KOPT-K1 (cell line): Measurements from ENCODE around the gene CD38.

ENCODE experiments used
- H3K27ac ChIP-seq: fragments of 200-600 bp; sonication (generic); 2 replicates; pipeline ENCODE4 v1.5.1; 2016; ENCODE audit warnings: antibody characterized with exemption, mild to moderate bottlenecking, low read depth, low read length; ENCODE audit not compliant: poor library complexity, severe bottlenecking
- H3K36me3 ChIP-seq: fragments of 200-600 bp; sonication (generic); 2 replicates; pipeline ENCODE4 v1.5.1; 2017; ENCODE audit warnings: antibody characterized with exemption, mild to moderate bottlenecking, low read length, moderate library complexity; ENCODE audit not compliant: insufficient read depth
- H3K9me3 ChIP-seq: fragments of 200-600 bp; sonication (generic); 2 replicates; pipeline ENCODE4 v1.5.1; 2017; ENCODE audit warnings: antibody characterized with exemption, low read length, mild to moderate bottlenecking; ENCODE audit not compliant: insufficient read depth, poor library complexity, severe bottlenecking

Gene CD38

GRCh38 chr4:15882675-15883086 lies 104.6 kb downstream of the CD38 start:
- Histone ChIP-seq H3K27ac (no peak overlapping the region), H3K36me3 (no peaks in the 10 kb centered on the region), H3K9me3 (peaks cover 6% of the 10 kb centered on the region)

GRCh38 chr4:15883610-15884243 lies 105.6 kb downstream of the CD38 start:
- Histone ChIP-seq H3K36me3 (no peaks in the 10 kb centered on the region), H3K27ac (no peak overlapping the region), H3K9me3 (no peaks in the 10 kb centered on the region)

- H3K27ac ChIP-seq, result no peak overlapping the region
- no peaks in the 10 kb centered on the region for H3K9me3 ChIP-seq
- H3K36me3 ChIP-seq, result no peaks in the 10 kb centered on the region
Observed at GRCh38 chr4:15884666-15885065, 106.5 kb downstream of the CD38 start.

DNA sequence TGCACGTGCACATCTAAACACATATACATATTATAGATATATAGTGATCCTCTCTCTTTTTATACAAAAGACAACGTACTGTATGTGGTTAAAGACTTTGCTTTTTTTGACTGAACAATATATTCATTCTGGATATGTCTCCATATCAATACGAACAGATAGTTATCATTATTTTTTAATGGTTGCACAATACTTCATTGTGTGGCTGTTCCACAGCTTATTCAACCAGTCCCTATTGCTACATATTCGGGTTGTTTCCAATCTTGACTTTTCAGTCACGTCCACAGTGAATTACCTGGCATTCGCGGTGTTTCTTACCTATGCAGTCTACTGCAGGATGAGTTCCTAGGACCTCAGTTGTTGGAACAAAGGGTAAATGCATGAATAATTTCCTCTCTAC lies 107.3 kb downstream of the CD38 start:
- Histone ChIP-seq H3K27ac (no peak overlapping the region), H3K9me3 (no peaks in the 10 kb centered on the region), H3K36me3 (no peaks in the 10 kb centered on the region)

DNA sequence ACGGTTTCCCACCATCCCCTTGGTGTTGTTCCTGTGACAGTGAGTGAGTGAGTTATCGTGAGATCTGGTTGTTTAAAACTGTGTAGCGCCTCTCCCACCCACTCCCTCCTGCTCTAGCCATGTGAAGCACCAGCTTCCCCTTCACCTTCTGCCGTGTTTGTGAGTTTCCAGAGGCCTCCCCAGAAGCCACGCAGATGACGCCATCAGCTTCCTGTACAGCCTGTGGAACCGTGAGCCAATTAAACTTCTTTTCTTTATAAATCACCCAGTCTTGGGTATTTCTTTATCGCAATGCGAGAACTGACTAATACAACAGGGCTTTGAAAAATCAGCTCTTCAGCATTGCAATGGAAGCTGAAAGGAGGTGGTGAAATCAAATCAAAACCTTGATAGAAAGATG lies 110.4 kb downstream of the CD38 start:
- Histone ChIP-seq H3K9me3 (no peaks in the 10 kb centered on the region), H3K36me3 (no peaks in the 10 kb centered on the region), H3K27ac (no peak overlapping the region)

DNA sequence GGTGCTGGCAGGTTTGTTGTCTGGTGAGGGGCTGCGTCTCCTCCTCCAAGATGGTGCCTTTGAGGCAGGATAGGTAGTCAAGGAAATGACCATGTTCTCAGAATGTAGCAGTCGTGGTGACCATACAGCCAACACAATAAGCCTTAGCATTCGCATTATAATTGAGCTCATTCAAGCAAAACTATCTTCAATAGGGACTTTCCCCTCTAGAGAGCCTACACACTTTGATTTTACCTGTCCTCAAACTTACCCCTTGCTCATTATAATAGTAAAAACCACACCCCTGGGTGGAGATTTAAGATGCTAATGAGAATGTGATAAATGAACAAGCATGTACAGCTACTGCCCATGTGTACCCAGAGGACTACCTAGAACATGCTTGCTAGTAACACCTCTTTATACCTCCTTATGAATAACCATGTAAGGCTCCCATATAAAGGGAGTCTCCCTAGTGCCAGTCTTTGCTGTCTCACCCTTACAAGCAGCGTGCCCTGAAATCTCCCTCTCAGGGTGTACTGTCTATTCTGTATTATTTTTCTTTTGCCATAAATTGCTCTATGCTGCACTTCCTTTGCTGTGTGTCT lies 112.2 kb downstream of the CD38 start:
- Histone ChIP-seq H3K9me3 (no peaks in the 10 kb centered on the region), H3K27ac (no peak overlapping the region), H3K36me3 (no peaks in the 10 kb centered on the region)

DNA sequence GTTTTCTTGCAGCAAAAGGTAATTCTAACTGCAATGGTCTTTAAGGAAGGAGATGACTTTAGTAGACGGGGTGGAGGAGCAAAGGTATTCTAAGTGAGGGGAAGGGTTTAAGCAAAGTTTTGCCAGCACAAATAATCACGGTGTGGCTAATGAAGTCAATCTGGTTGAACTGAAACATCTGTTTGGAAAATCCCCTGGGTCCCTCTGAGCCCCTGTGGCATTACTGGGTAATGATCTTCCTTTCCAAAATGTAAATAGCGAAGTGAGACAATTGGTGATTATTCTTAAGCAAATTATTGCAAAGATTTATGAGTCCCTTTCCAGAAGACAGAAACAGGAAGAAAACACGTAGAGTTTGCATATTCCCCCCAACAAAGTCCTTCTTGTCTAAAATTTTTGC lies 113.2 kb downstream of the CD38 start:
- Histone ChIP-seq H3K9me3 (no peaks in the 10 kb centered on the region), H3K36me3 (no peaks in the 10 kb centered on the region), H3K27ac (no peak overlapping the region)

DNA sequence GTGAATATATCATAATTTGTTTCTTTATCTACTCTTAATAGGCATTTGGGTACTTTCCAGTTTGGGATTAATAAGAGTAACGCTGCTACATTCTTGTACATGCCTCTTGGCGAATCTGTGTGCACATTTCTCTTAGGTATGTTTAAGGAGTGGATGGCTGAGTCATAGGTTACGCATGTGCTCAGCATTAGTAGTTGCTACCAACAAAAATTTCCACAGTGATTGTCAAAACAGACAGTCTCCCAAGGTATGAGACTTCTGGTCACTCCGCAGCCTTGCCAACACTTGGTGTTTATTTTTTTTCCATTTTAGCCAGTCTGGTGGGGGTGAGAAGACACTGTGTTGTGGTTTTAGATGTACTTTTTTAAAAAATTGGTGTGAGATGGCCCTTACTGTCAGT lies 115.8 kb downstream of the CD38 start:
- H3K27ac ChIP-seq, result no peak overlapping the region
- H3K36me3 ChIP-seq, result no peaks in the 10 kb centered on the region
- no peaks in the 10 kb centered on the region for H3K9me3 ChIP-seq

GRCh38 chr4:15894393-15894792 lies 116.3 kb downstream of the CD38 start:
- Histone ChIP-seq H3K36me3 (no peaks in the 10 kb centered on the region), H3K9me3 (no peaks in the 10 kb centered on the region), H3K27ac (no peak overlapping the region)

DNA sequence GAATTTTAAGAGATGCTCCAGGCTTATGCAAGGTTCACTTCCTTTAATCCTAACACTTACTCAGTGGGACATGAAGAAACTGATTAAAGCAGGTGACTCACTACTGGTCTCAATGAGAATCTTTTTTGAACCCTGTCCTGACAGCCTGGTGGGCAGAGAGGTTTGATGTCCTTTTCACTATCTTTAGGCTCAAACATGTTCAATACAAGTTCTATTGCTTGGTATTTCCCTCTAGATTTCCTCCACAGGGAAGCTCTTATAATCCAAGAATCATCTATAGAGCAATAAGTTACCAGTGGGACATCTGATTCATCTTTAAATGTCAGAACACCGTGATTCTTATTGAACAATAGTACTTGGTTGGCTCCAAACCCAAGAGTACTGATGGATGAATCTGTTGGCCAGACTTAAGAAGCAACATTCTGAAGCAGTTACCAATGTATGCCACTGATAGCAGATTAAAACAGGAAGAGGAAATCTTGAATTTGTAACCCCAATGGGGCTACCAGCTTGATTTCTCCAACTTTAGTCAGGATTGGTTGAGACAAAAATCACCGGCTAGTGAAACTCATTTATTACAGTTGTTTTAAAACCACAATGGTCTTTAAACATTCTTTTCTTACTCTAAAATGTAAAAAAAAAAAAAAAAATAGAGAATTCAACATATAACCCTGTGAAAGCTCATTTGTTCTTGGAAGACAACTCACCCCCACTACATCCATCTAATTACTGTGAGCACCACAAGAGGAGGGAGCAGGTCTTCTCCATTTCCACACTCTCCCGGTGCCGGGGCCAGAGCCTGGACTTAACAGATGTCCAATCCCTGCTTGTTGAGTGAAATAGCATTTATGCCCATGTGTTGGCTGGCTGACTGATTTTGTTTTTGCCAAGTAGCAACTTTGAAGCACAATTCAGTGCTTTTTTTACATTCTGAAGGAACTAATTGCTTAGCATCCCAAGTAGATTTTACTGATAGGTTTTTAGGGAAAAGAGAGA lies 117.1 kb downstream of the CD38 start:
- H3K36me3 ChIP-seq, result no peaks in the 10 kb centered on the region
- no peak overlapping the region for H3K27ac ChIP-seq
- no peaks in the 10 kb centered on the region for H3K9me3 ChIP-seq

DNA sequence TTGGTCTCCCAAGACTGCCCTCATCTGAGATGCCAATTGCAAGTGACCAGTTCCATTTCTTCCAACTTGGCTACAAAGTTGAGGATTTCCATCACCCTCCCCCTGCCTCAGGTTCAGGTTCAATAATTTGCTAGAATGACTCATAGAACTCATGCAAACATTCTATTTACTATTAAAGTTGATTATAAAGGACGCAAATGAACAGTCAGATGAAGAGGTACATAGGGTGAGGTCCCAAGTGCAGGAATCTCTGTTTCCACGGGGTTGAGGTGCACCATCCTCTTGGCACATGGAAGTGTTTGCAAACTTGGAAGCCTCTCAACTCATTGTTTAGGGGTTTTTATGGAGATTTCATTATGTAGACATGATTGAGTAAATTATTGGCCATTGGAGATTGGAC lies 119.4 kb downstream of the CD38 start:
- no peak overlapping the region for H3K27ac ChIP-seq
- H3K36me3 ChIP-seq, result no peaks in the 10 kb centered on the region
- H3K9me3 ChIP-seq, result no peaks in the 10 kb centered on the region

DNA sequence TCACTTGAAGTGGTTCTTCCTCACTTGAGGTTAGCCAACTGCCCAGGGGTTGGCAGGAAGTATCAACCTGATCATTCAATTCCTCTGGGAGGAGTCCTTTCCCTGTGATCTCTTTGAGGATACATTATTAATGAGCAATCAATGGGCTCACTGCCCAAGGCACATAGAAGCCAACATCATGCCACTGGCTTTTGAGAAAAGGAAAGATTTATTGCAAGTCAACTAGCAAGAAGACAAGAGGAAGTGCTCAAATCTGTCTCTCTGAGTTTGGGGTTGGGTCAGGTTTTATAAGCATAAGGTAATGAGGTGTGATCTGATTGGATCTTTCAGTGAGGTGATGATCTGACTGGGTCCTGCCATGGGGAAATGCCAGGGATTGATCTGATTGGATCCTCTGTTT lies 120.8 kb downstream of the CD38 start:
- H3K36me3 ChIP-seq, result no peaks in the 10 kb centered on the region
- no peak overlapping the region for H3K27ac ChIP-seq
- no peaks in the 10 kb centered on the region for H3K9me3 ChIP-seq

GRCh38 chr4:15899511-15899910 lies 121.4 kb downstream of the CD38 start:
- H3K36me3 ChIP-seq, result no peaks in the 10 kb centered on the region
- no peak overlapping the region for H3K27ac ChIP-seq
- no peaks in the 10 kb centered on the region for H3K9me3 ChIP-seq

- H3K27ac ChIP-seq, result no peak overlapping the region
- H3K36me3 ChIP-seq, result no peaks in the 10 kb centered on the region
- H3K9me3 ChIP-seq, result no peaks in the 10 kb centered on the region
Observed at GRCh38 chr4:15901007-15901406, 122.9 kb downstream of the CD38 start.

GRCh38 chr4:15901998-15902397 lies 123.9 kb downstream of the CD38 start:
- Histone ChIP-seq H3K27ac (no peak overlapping the region), H3K36me3 (no peaks in the 10 kb centered on the region), H3K9me3 (no peaks in the 10 kb centered on the region)
